Natural killer cell (primary cell): ENCODE data around the gene CDC42BPA. TPM values are rescaled to one million over a fixed set of nuclear protein-coding genes. Genes with fewer than 3 reads are reported as not detected.

ENCODE experiments used
- ATAC-seq, 3 donors: fragments of 150-1000 bp in 2 of 3; fragments of 200-7000 bp in 1 of 3; cut with Tn5 transposase; 1 replicate in 1 of 3; 2 replicates in 2 of 3; pipeline ENCODE4 v1.10.0; 2021; ENCODE audit warnings: mild to moderate bottlenecking in 2 of 3, moderate library complexity in 2 of 3
- DNase-seq, 2 donors: peaks; one replicate each; pipeline versions ENCODE4 v3.0.0 to v3.0.0-alpha.2; 2013 to 2021; ENCODE audit warnings: mixed read lengths in 1 of 2
- H3K27ac ChIP-seq: one replicate; pipeline ENCODE4 v1.5.1; 2013; ENCODE audit warnings: mild to moderate bottlenecking, low read length
- H3K27me3 ChIP-seq: one replicate; pipeline ENCODE4 v1.6.1; 2013; ENCODE audit warnings: low read length; ENCODE audit not compliant: control insufficient read depth, insufficient read depth
- H3K36me3 ChIP-seq: one replicate; pipeline ENCODE4 v1.6.1; 2013; ENCODE audit warnings: low read length; ENCODE audit not compliant: control insufficient read depth, insufficient read depth
- H3K4me1 ChIP-seq: one replicate; pipeline ENCODE4 v1.6.1; 2013; ENCODE audit warnings: low read length; ENCODE audit not compliant: control insufficient read depth, insufficient read depth
- H3K4me3 ChIP-seq: one replicate; pipeline ENCODE4 v1.5.1; 2013; ENCODE audit warnings: low read length
- H3K9me3 ChIP-seq: one replicate; pipeline ENCODE4 v1.6.1; 2013; ENCODE audit warnings: low read length; ENCODE audit not compliant: control insufficient read depth, insufficient read depth
- H3K27ac Mint-ChIP-seq, 2 donors: one replicate each; pipeline ENCODE4 v1.8.0; 2022; ENCODE audit warnings: mild to moderate bottlenecking in 2 of 2, mixed read lengths in 2 of 2, moderate library complexity in 1 of 2
- H3K27me3 Mint-ChIP-seq, 2 donors: one replicate each; pipeline ENCODE4 v1.8.0; 2022; ENCODE audit warnings: low read depth in 2 of 2, mixed read lengths in 2 of 2
- H3K36me3 Mint-ChIP-seq: one replicate; pipeline ENCODE4 v1.8.0; 2022; ENCODE audit warnings: mixed read lengths
- H3K4me1 Mint-ChIP-seq, 2 donors: one replicate each; pipeline ENCODE4 v1.8.0; 2022; ENCODE audit warnings: mixed read lengths in 2 of 2
- H3K4me3 Mint-ChIP-seq: one replicate; pipeline ENCODE4 v1.8.0; 2022; ENCODE audit warnings: mild to moderate bottlenecking, moderate library complexity, mixed read lengths
- H3K9me3 Mint-ChIP-seq, 2 donors: one replicate each; pipeline ENCODE4 v1.8.0; 2022; ENCODE audit warnings: mixed read lengths in 2 of 2
- CTCF ChIP-seq: fragments of 200-600 bp; IDR thresholded peaks from one replicate; pipeline ENCODE4 v1.8.0; 2022; ENCODE audit warnings: antibody characterized with exemption
- WGBS: methylation state at CpG from one replicate; pipeline ENCODE4 v1.1.7; 2013; ENCODE audit warnings: missing lambda C conversion rate; ENCODE audit not compliant: insufficient coverage; 5-methylcytosine and 5-hydroxymethylcytosine counted together
- intact Hi-C: fragments of 100-400 bp; cut with micrococcal nuclease; formaldehyde crosslinking; loops from one replicate; pipeline ENCODE4 v1.14.2; 2022
- total RNA-seq, 4 donors: library from RNA; stranded (reverse); fragments of 120-200 nt in 1 of 4; gene quantifications; one replicate each; pipeline versions ENCODE4 v1.2.3 to v1.2.4, GENCODE V29; 2013 to 2022

Gene CDC42BPA
- total RNA-seq, 3 donors from 2014 or later (not counting 1 experiment from before 2014, with no cell fraction given), result 0.14 to 2.4 (median 0.77) TPM

GRCh38 chr1:226975259-226976250 is 342.7 kb downstream of the CDC42BPA start:
- Mint-ChIP-seq H3K36me3 (peaks cover 10% of the 10 kb centered on the region), H3K27ac (no peak overlapping the region), H3K4me3 (no peak overlapping the region), H3K4me1 (peaks cover 5 to 8% of the 10 kb centered on the region in 2 donors), H3K27me3 (no peaks in the 10 kb centered on the region), H3K9me3 (peaks cover 0 to 6% of the 10 kb centered on the region in 2 donors)
- no peaks in the 10 kb centered on the region for H3K9me3 ChIP-seq
- H3K27ac ChIP-seq, result no peak overlapping the region
- no peak overlapping the region for H3K4me3 ChIP-seq
- DNase-seq (no peak), ATAC-seq (no peak)
- intact Hi-C loops, result no loop called here
- peaks cover 10% of the 10 kb centered on the region for H3K36me3 ChIP-seq
- 98% methylated on average over 28 of the region's 32 CpGs for WGBS
- H3K27me3 ChIP-seq, result no peaks in the 10 kb centered on the region
- no peak for TF ChIP-seq CTCF
- H3K4me1 ChIP-seq, result no peaks in the 10 kb centered on the region

GRCh38 chr1:226974544-226975258 is 343.6 kb downstream of the CDC42BPA start:
- no peak overlapping the region for H3K4me3 ChIP-seq
- peaks cover 8% of the 10 kb centered on the region for H3K36me3 ChIP-seq

GRCh38 chr1:226973898-226974543 is 344.3 kb downstream of the CDC42BPA start:
- Mint-ChIP-seq H3K9me3 (peaks cover 0 to 6% of the 10 kb centered on the region in 2 donors), H3K27me3 (no peaks in the 10 kb centered on the region)

More at GRCh38 chr1:226974544-226975258, 343.6 kb downstream of the CDC42BPA start:
- no peak for DNase-seq
- no peak for TF ChIP-seq CTCF
- Histone ChIP-seq H3K4me1 (no peaks in the 10 kb centered on the region), H3K27ac (no peak overlapping the region), H3K9me3 (no peaks in the 10 kb centered on the region), H3K27me3 (no peaks in the 10 kb centered on the region)
- H3K4me3 Mint-ChIP-seq, result no peak overlapping the region
- WGBS, result 94% methylated on average over 14 of the region's 14 CpGs
- H3K4me1 Mint-ChIP-seq, result peaks cover 5 to 8% of the 10 kb centered on the region in 2 donors
- peaks cover 0 to 6% of the 10 kb centered on the region in 2 donors for H3K9me3 Mint-ChIP-seq
- no peak for ATAC-seq
- no peak overlapping the region for H3K27ac Mint-ChIP-seq
- peaks cover 10% of the 10 kb centered on the region for H3K36me3 Mint-ChIP-seq
- H3K27me3 Mint-ChIP-seq, result no peaks in the 10 kb centered on the region
- intact Hi-C loops, result no loop called here

More at GRCh38 chr1:226973898-226974543, 344.3 kb downstream of the CDC42BPA start:
- DNase-seq (no peak), ATAC-seq (no peak)
- no peak overlapping the region for H3K4me3 Mint-ChIP-seq
- TF ChIP-seq CTCF, result no peak
- Histone ChIP-seq H3K4me1 (no peaks in the 10 kb centered on the region), H3K9me3 (no peaks in the 10 kb centered on the region), H3K27me3 (no peaks in the 10 kb centered on the region), H3K4me3 (no peak overlapping the region), H3K27ac (no peak overlapping the region), H3K36me3 (peaks cover 8% of the 10 kb centered on the region)
- 83% methylated on average over 11 of the region's 11 CpGs for WGBS
- no peak overlapping the region for H3K27ac Mint-ChIP-seq
- peaks cover 5 to 8% of the 10 kb centered on the region in 2 donors for H3K4me1 Mint-ChIP-seq
- intact Hi-C loops, result no loop called here
- peaks cover 10% of the 10 kb centered on the region for H3K36me3 Mint-ChIP-seq
